Keratinocyte (primary cell): ENCODE results near the gene CGNL1.

Experiments used
- EZH2 ChIP-seq: IDR thresholded peaks from one replicate; pipeline ENCODE4 v1.6.1; 2012; ENCODE audit warnings: inconsistent platforms, mild to moderate bottlenecking, low read length, moderate library complexity
- TF ChIP-seq, protein P1 (sequence below), 3 experiments: IDR thresholded peaks in 1 of 3; conservative IDR thresholded peaks in 1 of 3; optimal IDR thresholded peaks in 1 of 3; 2 replicates in 2 of 3; 3 replicates in 1 of 3; pipeline versions ENCODE3 to v1.5.1; 2011; ENCODE audit warnings: low read length in 3 of 3, mild to moderate bottlenecking in 3 of 3, moderate library complexity in 2 of 3, control low read depth in 1 of 3, inconsistent platforms in 1 of 3; ENCODE audit not compliant: insufficient read depth in 2 of 3; ENCODE audit errors: extremely low read depth in 1 of 3

DNA sequence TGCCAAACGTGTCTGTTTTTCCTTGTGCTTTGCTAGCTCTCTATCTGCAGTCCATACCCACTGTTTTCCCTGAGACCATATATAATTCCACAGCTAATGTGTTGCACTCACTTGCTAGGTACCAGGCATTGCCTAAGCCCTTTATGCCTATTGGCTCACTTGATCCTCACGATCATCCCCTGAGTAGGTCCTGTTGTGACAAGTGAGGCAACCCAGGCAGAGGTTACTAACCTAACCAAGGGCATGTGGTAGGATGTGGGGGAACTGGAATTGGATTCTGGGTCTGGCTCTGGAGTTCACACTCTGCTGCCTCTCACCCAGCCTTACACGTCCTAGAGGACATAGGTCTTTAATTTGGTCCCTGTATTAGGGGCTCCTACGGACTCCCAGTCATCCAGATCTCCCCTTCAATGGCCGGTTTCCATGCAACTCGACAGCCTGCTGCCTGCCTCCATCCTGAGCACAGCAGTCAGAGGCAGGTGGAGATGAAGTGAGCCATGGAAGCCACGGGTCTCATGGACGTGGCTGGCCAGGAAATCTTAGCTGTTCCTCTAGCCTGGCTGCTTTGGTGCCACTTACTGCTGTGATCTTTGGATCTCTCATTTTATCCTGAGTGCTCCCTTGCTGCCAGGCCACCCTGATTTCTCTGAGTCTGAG is 176.5 kb downstream of the CGNL1 start:
- TF ChIP-seq, protein P1, sequence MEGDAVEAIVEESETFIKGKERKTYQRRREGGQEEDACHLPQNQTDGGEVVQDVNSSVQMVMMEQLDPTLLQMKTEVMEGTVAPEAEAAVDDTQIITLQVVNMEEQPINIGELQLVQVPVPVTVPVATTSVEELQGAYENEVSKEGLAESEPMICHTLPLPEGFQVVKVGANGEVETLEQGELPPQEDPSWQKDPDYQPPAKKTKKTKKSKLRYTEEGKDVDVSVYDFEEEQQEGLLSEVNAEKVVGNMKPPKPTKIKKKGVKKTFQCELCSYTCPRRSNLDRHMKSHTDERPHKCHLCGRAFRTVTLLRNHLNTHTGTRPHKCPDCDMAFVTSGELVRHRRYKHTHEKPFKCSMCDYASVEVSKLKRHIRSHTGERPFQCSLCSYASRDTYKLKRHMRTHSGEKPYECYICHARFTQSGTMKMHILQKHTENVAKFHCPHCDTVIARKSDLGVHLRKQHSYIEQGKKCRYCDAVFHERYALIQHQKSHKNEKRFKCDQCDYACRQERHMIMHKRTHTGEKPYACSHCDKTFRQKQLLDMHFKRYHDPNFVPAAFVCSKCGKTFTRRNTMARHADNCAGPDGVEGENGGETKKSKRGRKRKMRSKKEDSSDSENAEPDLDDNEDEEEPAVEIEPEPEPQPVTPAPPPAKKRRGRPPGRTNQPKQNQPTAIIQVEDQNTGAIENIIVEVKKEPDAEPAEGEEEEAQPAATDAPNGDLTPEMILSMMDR (optimal IDR thresholded peaks at IDR 0.05 in 1 of 3, IDR thresholded peaks at IDR 0.05 in 1 of 3, conservative IDR thresholded peaks at IDR 0.05 in 1 of 3; ENCODE audit: extremely low read depth in 1 of 3, insufficient read depth in 2 of 3, low read length in 3 of 3): no peak
- no peak for TF ChIP-seq EZH2
